ENCODE measurements around the gene RANBP10.

The RANBP10 gene

GRCh38 chr16:67713647-67714273 is 92.6 kb downstream of the RANBP10 start:
- ATAC-seq (ENCODE audit: insufficient read depth, low read depth) (no peak), DNase-seq (no peak)
- Histone ChIP-seq H3K36me3 (ENCODE audit: insufficient read depth, low read length) (no peaks in the 10 kb centered on the region), H2AFZ (ENCODE audit: low read depth, low read length) (no peak overlapping the region), H3K27me3 (ENCODE audit: insufficient read depth, low read length, poor library complexity) (no peaks in the 10 kb centered on the region), H3K79me2 (ENCODE audit: insufficient read depth, low read length) (peaks cover 78% of the 10 kb centered on the region), H3K4me3 (ENCODE audit: low read depth in 1 of 2, low read length in 2 of 2) (no peak overlapping the region), H3K4me2 (ENCODE audit: insufficient read depth, low read length) (no peak overlapping the region), H3K9me3 (ENCODE audit: insufficient read depth, low read length, severe bottlenecking) (no peaks in the 10 kb centered on the region), H3K9ac (ENCODE audit: low read depth, low read length) (no peak overlapping the region), H4K20me1 (ENCODE audit: insufficient read depth, low read length) (0 out of 2 replicates have a peak, but pooled peaks cover 6% of the 10 kb centered on the region), H3K4me1 (ENCODE audit: insufficient read depth, low read length) (peaks cover 22% of the 10 kb centered on the region), H3K27ac (ENCODE audit: low read length) (no peak overlapping the region)
- TF ChIP-seq CTCF (IDR thresholded peaks at IDR 0.05; ENCODE audit: borderline replicate concordance, extremely low read depth, low read length, poor library complexity, severe bottlenecking) (no peak), EZH2 (IDR thresholded peaks at IDR 0.05; ENCODE audit: borderline replicate concordance, low read depth, low read length, severe bottlenecking) (no peak)

GRCh38 chr16:67710607-67711006 is 95.8 kb downstream of the RANBP10 start:
- Histone ChIP-seq H3K4me1 (ENCODE audit: insufficient read depth, low read length) (no peaks in the 10 kb centered on the region), H2AFZ (ENCODE audit: low read depth, low read length) (no peak overlapping the region), H3K27ac (ENCODE audit: low read length) (no peak overlapping the region), H3K27me3 (ENCODE audit: insufficient read depth, low read length, poor library complexity) (no peaks in the 10 kb centered on the region), H3K9ac (ENCODE audit: low read depth, low read length) (no peak overlapping the region), H3K79me2 (ENCODE audit: insufficient read depth, low read length) (peaks cover 72% of the 10 kb centered on the region), H3K4me3 (ENCODE audit: low read depth in 1 of 2, low read length in 2 of 2) (no peak overlapping the region), H3K36me3 (ENCODE audit: insufficient read depth, low read length) (no peaks in the 10 kb centered on the region), H4K20me1 (ENCODE audit: insufficient read depth, low read length) (peaks cover 4% of the 10 kb centered on the region; the same call in 1 of the 2 replicates), H3K9me3 (ENCODE audit: insufficient read depth, low read length, severe bottlenecking) (no peaks in the 10 kb centered on the region), H3K4me2 (ENCODE audit: insufficient read depth, low read length) (no peak overlapping the region)
- TF ChIP-seq CTCF (IDR thresholded peaks at IDR 0.05; ENCODE audit: borderline replicate concordance, extremely low read depth, low read length, poor library complexity, severe bottlenecking) (no peak), EZH2 (IDR thresholded peaks at IDR 0.05; ENCODE audit: borderline replicate concordance, low read depth, low read length, severe bottlenecking) (no peak)
- no peak for DNase-seq
- no peak for ATAC-seq (ENCODE audit: insufficient read depth, low read depth)

- Histone ChIP-seq H3K27me3 (ENCODE audit: insufficient read depth, low read length, poor library complexity) (no peaks in the 10 kb centered on the region), H4K20me1 (ENCODE audit: insufficient read depth, low read length) (peaks cover 4% of the 10 kb centered on the region; the same call in 1 of the 2 replicates), H3K79me2 (ENCODE audit: insufficient read depth, low read length) (peaks cover 71% of the 10 kb centered on the region), H3K4me1 (ENCODE audit: insufficient read depth, low read length) (0 out of 2 replicates have a peak, but pooled peaks cover 2% of the 10 kb centered on the region), H3K36me3 (ENCODE audit: insufficient read depth, low read length) (no peaks in the 10 kb centered on the region), H2AFZ (ENCODE audit: low read depth, low read length) (no peak overlapping the region), H3K4me2 (ENCODE audit: insufficient read depth, low read length) (no peak overlapping the region), H3K27ac (ENCODE audit: low read length) (no peak overlapping the region), H3K4me3 (ENCODE audit: low read depth in 1 of 2, low read length in 2 of 2) (no peak overlapping the region), H3K9ac (ENCODE audit: low read depth, low read length) (no peak overlapping the region), H3K9me3 (ENCODE audit: insufficient read depth, low read length, severe bottlenecking) (no peaks in the 10 kb centered on the region)
- TF ChIP-seq EZH2 (IDR thresholded peaks at IDR 0.05; ENCODE audit: borderline replicate concordance, low read depth, low read length, severe bottlenecking) (no peak), CTCF (IDR thresholded peaks at IDR 0.05; ENCODE audit: borderline replicate concordance, extremely low read depth, low read length, poor library complexity, severe bottlenecking) (no peak)
- ATAC-seq (ENCODE audit: insufficient read depth, low read depth) (no peak), DNase-seq (no peak)
Observed at GRCh38 chr16:67709050-67709449, 97.3 kb downstream of the RANBP10 start.
